Ishikawa (cell line): ENCODE results near the gene PANK3.

ENCODE experiments used
- CEBPB ChIP-seq: IDR thresholded peaks from 2 replicates; pipeline ENCODE4 v1.6.1; 2012
- CREB1 ChIP-seq: IDR thresholded peaks from 2 replicates; pipeline ENCODE4 v1.6.1; 2012; ENCODE audit warnings: low read depth
- EGR1 ChIP-seq: IDR thresholded peaks from 2 replicates; pipeline ENCODE4 v1.6.1; 2012
- EP300 ChIP-seq: IDR thresholded peaks from 2 replicates; pipeline ENCODE4 v1.6.1; 2012; ENCODE audit warnings: borderline replicate concordance
- FOXM1 ChIP-seq: IDR thresholded peaks from 2 replicates; pipeline ENCODE4 v1.6.1; 2012; ENCODE audit warnings: low read depth, borderline replicate concordance
- NFIC ChIP-seq: IDR thresholded peaks from 2 replicates; pipeline ENCODE4 v1.6.1; 2012
- RAD21 ChIP-seq: IDR thresholded peaks from 2 replicates; pipeline ENCODE4 v1.6.1; 2012; ENCODE audit warnings: low read depth
- TAF1 ChIP-seq: IDR thresholded peaks from 2 replicates; pipeline ENCODE4 v1.6.1; 2012; ENCODE audit warnings: low read depth, mild to moderate bottlenecking
- TCF12 ChIP-seq: IDR thresholded peaks from 2 replicates; pipeline ENCODE4 v1.6.1; 2012; ENCODE audit warnings: low read depth
- TEAD4 ChIP-seq: IDR thresholded peaks from 2 replicates; pipeline ENCODE4 v1.6.1; 2012
- USF1 ChIP-seq: IDR thresholded peaks from 2 replicates; pipeline ENCODE4 v1.6.1; 2012
- YY1 ChIP-seq: IDR thresholded peaks from 2 replicates; pipeline ENCODE4 v1.6.1; 2012; ENCODE audit warnings: low read depth
- ZBTB7A ChIP-seq: IDR thresholded peaks from 2 replicates; pipeline ENCODE4 v1.6.1; 2012; ENCODE audit warnings: low read depth
- TF ChIP-seq, protein P1 (sequence below): IDR thresholded peaks from 2 replicates; pipeline ENCODE4 v1.6.1; 2012; ENCODE audit warnings: low read depth, mild to moderate bottlenecking
- TF ChIP-seq, protein P2 (sequence below): IDR thresholded peaks from 2 replicates; pipeline ENCODE4 v1.6.1; 2012

The PANK3 gene

GRCh38 chr5:168606562-168606961 is 27.4 kb upstream of the PANK3 start:
- TF ChIP-seq NFIC = no peak
- no peak for TF ChIP-seq CEBPB
- no peak for TF ChIP-seq TCF12
- TF ChIP-seq, protein P1, sequence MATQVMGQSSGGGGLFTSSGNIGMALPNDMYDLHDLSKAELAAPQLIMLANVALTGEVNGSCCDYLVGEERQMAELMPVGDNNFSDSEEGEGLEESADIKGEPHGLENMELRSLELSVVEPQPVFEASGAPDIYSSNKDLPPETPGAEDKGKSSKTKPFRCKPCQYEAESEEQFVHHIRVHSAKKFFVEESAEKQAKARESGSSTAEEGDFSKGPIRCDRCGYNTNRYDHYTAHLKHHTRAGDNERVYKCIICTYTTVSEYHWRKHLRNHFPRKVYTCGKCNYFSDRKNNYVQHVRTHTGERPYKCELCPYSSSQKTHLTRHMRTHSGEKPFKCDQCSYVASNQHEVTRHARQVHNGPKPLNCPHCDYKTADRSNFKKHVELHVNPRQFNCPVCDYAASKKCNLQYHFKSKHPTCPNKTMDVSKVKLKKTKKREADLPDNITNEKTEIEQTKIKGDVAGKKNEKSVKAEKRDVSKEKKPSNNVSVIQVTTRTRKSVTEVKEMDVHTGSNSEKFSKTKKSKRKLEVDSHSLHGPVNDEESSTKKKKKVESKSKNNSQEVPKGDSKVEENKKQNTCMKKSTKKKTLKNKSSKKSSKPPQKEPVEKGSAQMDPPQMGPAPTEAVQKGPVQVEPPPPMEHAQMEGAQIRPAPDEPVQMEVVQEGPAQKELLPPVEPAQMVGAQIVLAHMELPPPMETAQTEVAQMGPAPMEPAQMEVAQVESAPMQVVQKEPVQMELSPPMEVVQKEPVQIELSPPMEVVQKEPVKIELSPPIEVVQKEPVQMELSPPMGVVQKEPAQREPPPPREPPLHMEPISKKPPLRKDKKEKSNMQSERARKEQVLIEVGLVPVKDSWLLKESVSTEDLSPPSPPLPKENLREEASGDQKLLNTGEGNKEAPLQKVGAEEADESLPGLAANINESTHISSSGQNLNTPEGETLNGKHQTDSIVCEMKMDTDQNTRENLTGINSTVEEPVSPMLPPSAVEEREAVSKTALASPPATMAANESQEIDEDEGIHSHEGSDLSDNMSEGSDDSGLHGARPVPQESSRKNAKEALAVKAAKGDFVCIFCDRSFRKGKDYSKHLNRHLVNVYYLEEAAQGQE = no peak

- TF ChIP-seq CEBPB (no peak), FOXM1 (no peak), TEAD4 (no peak), EGR1 (no peak), USF1 (no peak), YY1 (no peak)
- TF ChIP-seq, protein P2, sequence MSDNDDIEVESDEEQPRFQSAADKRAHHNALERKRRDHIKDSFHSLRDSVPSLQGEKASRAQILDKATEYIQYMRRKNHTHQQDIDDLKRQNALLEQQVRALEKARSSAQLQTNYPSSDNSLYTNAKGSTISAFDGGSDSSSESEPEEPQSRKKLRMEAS = no peak
These were observed 25.3 kb upstream of the PANK3 start for GRCh38 chr5:168604436-168604835.

GRCh38 chr5:168603746-168604145 is 24.6 kb upstream of the PANK3 start:
- TF ChIP-seq TAF1 = no peak
- no peak for TF ChIP-seq EP300

DNA sequence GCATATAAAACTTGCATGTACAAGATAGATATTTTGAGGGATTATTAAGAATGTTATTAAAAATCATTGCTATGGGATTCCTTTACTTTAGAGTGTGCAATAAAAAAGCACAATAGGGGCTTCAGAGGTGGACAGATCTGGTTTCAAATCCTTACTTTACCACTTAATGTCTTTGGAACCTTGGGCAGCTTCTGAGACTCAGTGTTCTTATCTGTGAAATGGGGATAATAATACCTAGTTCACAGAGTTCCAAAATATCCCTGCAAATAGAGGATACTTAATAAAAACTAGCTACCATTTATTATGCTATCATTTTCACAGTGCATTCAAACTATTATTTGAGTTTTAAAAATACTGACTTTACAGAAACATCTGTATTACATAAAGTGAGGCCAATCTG is 23.3 kb upstream of the PANK3 start:
- TF ChIP-seq TEAD4 (no peak), TAF1 (no peak), YY1 (no peak), CEBPB (no peak), EP300 (no peak), FOXM1 (no peak), RAD21 (no peak)

- TF ChIP-seq, protein P1 = no peak
- TF ChIP-seq ZBTB7A (no peak), EGR1 (no peak)
These were observed 22.8 kb upstream of the PANK3 start for GRCh38 chr5:168601972-168602371.

DNA sequence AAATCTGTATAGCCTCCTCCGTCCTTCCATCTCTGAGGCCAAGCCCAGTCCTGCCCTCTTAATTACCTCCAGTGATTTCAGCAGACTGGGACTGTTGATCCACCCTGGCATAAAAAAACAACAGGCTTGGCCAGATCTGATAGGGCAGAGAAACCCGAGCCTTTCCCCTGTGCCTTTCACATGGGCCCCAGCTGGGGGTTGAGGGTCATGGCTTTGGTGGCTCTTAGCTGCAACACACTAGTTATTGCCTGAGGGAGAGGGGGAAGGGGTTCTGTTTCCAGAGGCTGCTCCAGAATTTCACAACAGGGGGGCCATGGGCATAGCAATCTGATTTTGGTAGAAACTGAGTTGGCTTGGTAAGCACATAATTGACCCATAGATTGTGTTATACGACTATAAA is 21.2 kb upstream of the PANK3 start:
- TF ChIP-seq, protein P2 = no peak
- TF ChIP-seq EGR1 (no peak), RAD21 (no peak), TEAD4 (no peak), USF1 (no peak), NFIC (no peak), CREB1 (no peak)

GRCh38 chr5:168599826-168600225 is 20.7 kb upstream of the PANK3 start:
- TF ChIP-seq ZBTB7A = no peak
- no peak for TF ChIP-seq CREB1
- TF ChIP-seq USF1 = no peak
- TF ChIP-seq NFIC = no peak
- TF ChIP-seq CEBPB = no peak

DNA sequence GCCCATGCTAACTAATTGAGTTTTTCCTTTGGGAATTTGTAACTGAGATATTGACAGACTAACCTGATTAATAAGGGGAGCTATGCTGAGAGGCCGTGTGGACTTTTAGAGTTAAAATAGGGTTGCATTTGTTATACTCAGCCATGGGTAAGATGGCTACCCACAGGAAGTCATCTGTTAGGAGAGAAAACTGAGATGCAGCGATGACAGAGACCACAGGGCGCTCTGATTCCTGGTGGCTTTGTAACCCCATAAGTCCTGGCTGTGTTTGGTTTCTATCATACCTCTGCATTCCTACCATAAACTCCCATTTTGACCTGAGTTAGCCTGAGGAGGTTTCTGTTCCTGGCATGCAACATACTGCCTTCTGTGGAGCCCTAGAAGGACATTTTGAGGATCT is 19.5 kb upstream of the PANK3 start:
- TF ChIP-seq, protein P1 = no peak
- TF ChIP-seq USF1 (no peak), FOXM1 (no peak), EP300 (no peak), TEAD4 (no peak), RAD21 (no peak), CEBPB (no peak), TAF1 (no peak), EGR1 (no peak), ZBTB7A (no peak), YY1 (no peak), CREB1 (no peak), NFIC (no peak), TCF12 (no peak)
- TF ChIP-seq, protein P2 = no peak
